Non-pigmented ciliary epithelial cell (primary cell): Measurements from ENCODE around the gene MATN1.

Experiments used
- DNase-seq: peaks from one replicate; pipeline ENCODE4 v3.0.0-alpha.2; 2010; ENCODE audit warnings: low read depth

MATN1 gene

GRCh38 chr1:30745156-30745833, 21.9 kb upstream of the MATN1 start:
- DNase-seq, result no peak

GRCh38 chr1:30744060-30744756, 20.8 kb upstream of the MATN1 start:
- no peak for DNase-seq

GRCh38 chr1:30743584-30744059, 20.2 kb upstream of the MATN1 start:
- no peak for DNase-seq

- DNase-seq, result no peak
Measured at GRCh38 chr1:30742963-30743559, 19.7 kb upstream of the MATN1 start.

- no peak for DNase-seq
Measured at GRCh38 chr1:30742300-30742962, 19.0 kb upstream of the MATN1 start.

GRCh38 chr1:30741239-30741894, 18.0 kb upstream of the MATN1 start:
- DNase-seq, result no peak

- no peak for DNase-seq
Measured at GRCh38 chr1:30740251-30741238, 17.2 kb upstream of the MATN1 start.

GRCh38 chr1:30739601-30740000, 16.2 kb upstream of the MATN1 start:
- DNase-seq, result no peak

- no peak for DNase-seq
Measured at GRCh38 chr1:30738715-30739559, 15.6 kb upstream of the MATN1 start.

- no peak for DNase-seq
Measured at GRCh38 chr1:30738040-30738714, 14.8 kb upstream of the MATN1 start.

GRCh38 chr1:30737357-30738039, 14.1 kb upstream of the MATN1 start:
- DNase-seq, result no peak

GRCh38 chr1:30735668-30736498, 12.5 kb upstream of the MATN1 start:
- DNase-seq, result no peak

GRCh38 chr1:30735124-30735523, 11.7 kb upstream of the MATN1 start:
- no peak for DNase-seq

GRCh38 chr1:30734580-30734979, 11.2 kb upstream of the MATN1 start:
- no peak for DNase-seq

- no peak for DNase-seq
Measured at GRCh38 chr1:30734106-30734505, 10.7 kb upstream of the MATN1 start.

- no peak for DNase-seq
Measured at GRCh38 chr1:30733493-30733892, 10.1 kb upstream of the MATN1 start.

- no peak for DNase-seq
Measured at GRCh38 chr1:30732277-30732996, 9.1 kb upstream of the MATN1 start.
